A673 (cell line): ENCODE measurements around the gene LMTK3. TPM values are rescaled to one million over a fixed set of nuclear protein-coding genes. Genes with fewer than 3 reads are reported as not detected.
A peak's percentile ranks its signal among the peaks of the same experiment; 100 is the strongest.

Source experiments
- BruUV-seq: library from RNA; stranded (reverse); fragments of 400-500 nt; replicated peaks from 2 replicates; lab custom pipeline; 2021; lab: Mats Ljungman, UMichigan
- CTCF ChIA-PET: fragments of 300-600 bp; sonication (Branson Sonifier 250); formaldehyde crosslinking; loops from one replicate; lab custom pipeline; 2022; ENCODE audit warnings: antibody characterized with exemption; lab: Charles Lee
- POLR2A ChIA-PET: fragments of 300-600 bp; sonication (Branson Sonifier 250); formaldehyde crosslinking; loops from one replicate; lab custom pipeline; 2022; ENCODE audit warnings: antibody characterized with exemption; ENCODE audit not compliant: low non-redundant PET; lab: Charles Lee
- DNase-seq: peaks from one replicate; pipeline ENCODE4 v3.0.0-alpha.2; 2015; ENCODE audit warnings: low spot score
- H3K27ac ChIP-seq: fragments of 200-600 bp; sonication (generic); 2 replicates; pipeline ENCODE4 v1.5.1; 2016; ENCODE audit warnings: mixed run types, low read depth, mild to moderate bottlenecking, mixed read lengths, antibody characterized with exemption, low read length; ENCODE audit not compliant: poor library complexity, severe bottlenecking
- H3K27me3 ChIP-seq: fragments of 200-600 bp; sonication (generic); replicated peaks from 2 replicates; pipeline ENCODE4 v1.6.1; 2017; ENCODE audit warnings: mixed run types, low read depth, mild to moderate bottlenecking, mixed read lengths, antibody characterized with exemption, low read length; ENCODE audit not compliant: insufficient read depth, poor library complexity
- H3K36me3 ChIP-seq: fragments of 200-600 bp; sonication (generic); 2 replicates; pipeline ENCODE4 v1.6.1; 2016; ENCODE audit warnings: mixed run types, mild to moderate bottlenecking, mixed read lengths, antibody characterized with exemption, low read length; ENCODE audit not compliant: insufficient read depth, poor library complexity, severe bottlenecking
- H3K4me1 ChIP-seq: fragments of 200-600 bp; sonication (generic); 2 replicates; pipeline ENCODE4 v1.6.1; 2017; ENCODE audit warnings: mixed run types, mild to moderate bottlenecking, mixed read lengths, antibody characterized with exemption, low read length; ENCODE audit not compliant: insufficient read depth, poor library complexity, severe bottlenecking
- H3K4me3 ChIP-seq: fragments of 200-600 bp; sonication (generic); 2 replicates; pipeline ENCODE4 v1.5.1; 2016; ENCODE audit warnings: low read depth, mixed run types, mild to moderate bottlenecking, mixed read lengths, low read length; ENCODE audit not compliant: poor library complexity, severe bottlenecking
- H3K9me3 ChIP-seq: fragments of 200-600 bp; sonication (generic); 2 replicates; pipeline ENCODE4 v1.6.1; 2016; ENCODE audit warnings: mixed run types, low read depth, mild to moderate bottlenecking, mixed read lengths, antibody characterized with exemption, low read length; ENCODE audit not compliant: poor library complexity, severe bottlenecking
- EZH2 ChIP-seq: fragments of 200-600 bp; sonication (generic); IDR thresholded peaks from 2 replicates; pipeline ENCODE4 v1.6.1; 2017; ENCODE audit warnings: borderline replicate concordance, low read depth, mild to moderate bottlenecking, mixed read lengths, antibody characterized with exemption, low read length; ENCODE audit not compliant: poor library complexity, severe bottlenecking
- intact Hi-C: fragments of 100-400 bp; cut with micrococcal nuclease; formaldehyde crosslinking; loops from one replicate; pipeline ENCODE4 v1.10.0; 2022; ENCODE audit not compliant: unreplicated experiment
- total RNA-seq: library from RNA; stranded (reverse); gene quantifications from 2 replicates; pipeline ENCODE4 v1.2.3, GENCODE V29; 2021
- TF ChIP-seq, protein P1 (sequence below): fragments of 300-800, 200-600 bp; sonication (generic); conservative IDR thresholded peaks from 2 replicates; pipeline ENCODE4 v1.5.1; 2017; ENCODE audit warnings: low read depth, mild to moderate bottlenecking, antibody characterized with exemption, low read length, moderate library complexity, mixed read lengths

Gene LMTK3
- total RNA-seq, 1 experiment from 2014 or later: 0.52 TPM

GRCh38 chr19:48445256-48445605, 66.4 kb downstream of the LMTK3 start:
- Histone ChIP-seq H3K4me1 (peaks cover 13% of the 10 kb centered on the region), H3K27ac (peak overlapping the region; percentile 89), H3K9me3 (no peaks in the 10 kb centered on the region), H3K27me3 (no peaks in the 10 kb centered on the region), H3K4me3 (peak overlapping the region; percentile 94), H3K36me3 (peaks cover 35% of the 10 kb centered on the region)
- peak; percentile 89 for DNase-seq
- CTCF ChIA-PET: interaction anchor here (0.6 to 1.5 kb wide), 3 partner anchors 54 to 132 kb away, joined by 3 to 4 read pairs (median 3); partner anchors contain the start of gene KDELR1
- no peak for TF ChIP-seq EZH2
- TF ChIP-seq, protein P1, sequence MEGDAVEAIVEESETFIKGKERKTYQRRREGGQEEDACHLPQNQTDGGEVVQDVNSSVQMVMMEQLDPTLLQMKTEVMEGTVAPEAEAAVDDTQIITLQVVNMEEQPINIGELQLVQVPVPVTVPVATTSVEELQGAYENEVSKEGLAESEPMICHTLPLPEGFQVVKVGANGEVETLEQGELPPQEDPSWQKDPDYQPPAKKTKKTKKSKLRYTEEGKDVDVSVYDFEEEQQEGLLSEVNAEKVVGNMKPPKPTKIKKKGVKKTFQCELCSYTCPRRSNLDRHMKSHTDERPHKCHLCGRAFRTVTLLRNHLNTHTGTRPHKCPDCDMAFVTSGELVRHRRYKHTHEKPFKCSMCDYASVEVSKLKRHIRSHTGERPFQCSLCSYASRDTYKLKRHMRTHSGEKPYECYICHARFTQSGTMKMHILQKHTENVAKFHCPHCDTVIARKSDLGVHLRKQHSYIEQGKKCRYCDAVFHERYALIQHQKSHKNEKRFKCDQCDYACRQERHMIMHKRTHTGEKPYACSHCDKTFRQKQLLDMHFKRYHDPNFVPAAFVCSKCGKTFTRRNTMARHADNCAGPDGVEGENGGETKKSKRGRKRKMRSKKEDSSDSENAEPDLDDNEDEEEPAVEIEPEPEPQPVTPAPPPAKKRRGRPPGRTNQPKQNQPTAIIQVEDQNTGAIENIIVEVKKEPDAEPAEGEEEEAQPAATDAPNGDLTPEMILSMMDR: peak; percentile 28; the same call in 1 of the 2 replicates
- POLR2A ChIA-PET: interaction anchor here (0.6 kb wide), 1 partner anchor 290 kb away, joined by 3 read pairs; no protein-coding TSS in a partner anchor
- intact Hi-C loops: loop anchor here (5.0 kb wide), 1 partner anchor 53 kb away; the partner anchor contains the start of genes GRIN2D and KDELR1
- no TSS peak for BruUV-seq

DNA sequence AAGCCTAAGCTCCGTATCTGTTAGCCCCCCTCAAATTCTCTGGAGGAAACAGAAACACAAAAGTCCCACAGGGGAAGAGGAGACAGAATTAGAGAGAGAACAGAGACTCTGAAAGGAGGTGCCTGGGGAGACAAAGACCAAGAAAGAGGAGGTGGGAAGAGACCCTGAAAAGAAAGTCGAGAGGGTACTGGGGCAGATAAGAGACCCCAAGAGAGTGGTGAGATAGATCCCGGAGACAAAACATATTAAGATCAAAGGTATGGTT, 66.8 kb downstream of the LMTK3 start:
- intact Hi-C loops: loop anchor here (5.0 kb wide), 1 partner anchor 53 kb away; the partner anchor contains the start of genes GRIN2D and KDELR1

GRCh38 chr19:48444129-48444935, 67.3 kb downstream of the LMTK3 start:
- Histone ChIP-seq H3K4me3 (peak overlapping the region; percentile 94), H3K27ac (peak overlapping the region; percentile 89), H3K9me3 (no peaks in the 10 kb centered on the region), H3K36me3 (peaks cover 26% of the 10 kb centered on the region), H3K27me3 (no peaks in the 10 kb centered on the region), H3K4me1 (peaks cover 13% of the 10 kb centered on the region)
- CTCF ChIA-PET: interaction anchor here (0.6 to 1.5 kb wide), 3 partner anchors 53 to 131 kb away, joined by 3 to 4 read pairs (median 3); partner anchors contain the start of gene KDELR1
- no peak for TF ChIP-seq EZH2
- TF ChIP-seq, protein P1: no peak
- intact Hi-C loops: no loop called here
- POLR2A ChIA-PET: no interaction called here
- no peak for DNase-seq
- no TSS peak for BruUV-seq

More for the DNA sequence above, 66.8 kb downstream of the LMTK3 start:
- POLR2A ChIA-PET: no interaction called here
- peak overlapping the region; percentile 94 for H3K4me3 ChIP-seq
- H3K27ac ChIP-seq: peak overlapping the region; percentile 89
- no peaks in the 10 kb centered on the region for H3K27me3 ChIP-seq
- CTCF ChIA-PET: interaction anchor here (0.6 to 1.5 kb wide), 3 partner anchors 53 to 131 kb away, joined by 3 to 4 read pairs (median 3); partner anchors contain the start of gene KDELR1
- BruUV-seq: no TSS peak
- DNase-seq: peak; percentile 69
- no peaks in the 10 kb centered on the region for H3K9me3 ChIP-seq
- peaks cover 32% of the 10 kb centered on the region for H3K36me3 ChIP-seq
- H3K4me1 ChIP-seq: peaks cover 13% of the 10 kb centered on the region
- no peak for TF ChIP-seq EZH2
- TF ChIP-seq, protein P1: no peak
